Skin epidermis (tissue), 12 donors: ENCODE results near the gene TF.
"Not testable (repeated sequence)": the region's sequence is repeated elsewhere in the genome, so short reads cannot be mapped to it uniquely, and the experiment has no call there.

Experiments
- H3K27ac ChIP-seq, 21 experiments: fragments of 200-600 bp; sonication (generic) in 11 of 21; one replicate each; pipeline ENCODE4 v1.5.0; 2020; ENCODE audit warnings: mild to moderate bottlenecking in 3 of 21, inconsistent platforms in 2 of 21, moderate library complexity in 2 of 21
- H3K4me3 ChIP-seq, 7 experiments: fragments of 200-600 bp; sonication (generic) in 2 of 7; one replicate each; pipeline ENCODE4 v1.5.0; 2020; ENCODE audit warnings: inconsistent platforms in 2 of 7, mild to moderate bottlenecking in 2 of 7, moderate library complexity in 1 of 7

Gene TF

GRCh38 chr3:133761605-133762484, 15.7 kb downstream of the TF start:
- Histone ChIP-seq H3K27ac (no peak overlapping the region), H3K4me3 (no peak overlapping the region)

- no peak overlapping the region for H3K4me3 ChIP-seq
- no peak overlapping the region for H3K27ac ChIP-seq
These were observed 16.3 kb downstream of the TF start for GRCh38 chr3:133762539-133762938.

GRCh38 chr3:133763797-133764683, 17.8 kb downstream of the TF start:
- Histone ChIP-seq H3K4me3 (no peak overlapping the region), H3K27ac (no peak overlapping the region)

- H3K27ac ChIP-seq: no peak overlapping the region
- H3K4me3 ChIP-seq: no peak overlapping the region
These were observed 19.1 kb downstream of the TF start for GRCh38 chr3:133765256-133765655.

GRCh38 chr3:133767607-133768006, 21.4 kb downstream of the TF start:
- H3K27ac ChIP-seq: no peak overlapping the region
- no peak overlapping the region for H3K4me3 ChIP-seq

GRCh38 chr3:133769536-133769935, 23.3 kb downstream of the TF start:
- no peak overlapping the region for H3K27ac ChIP-seq
- H3K4me3 ChIP-seq: no peak overlapping the region

- Histone ChIP-seq H3K27ac (no peak overlapping the region), H3K4me3 (no peak overlapping the region)
These were observed 27.5 kb downstream of the TF start for GRCh38 chr3:133773732-133774131.

- no peak overlapping the region for H3K27ac ChIP-seq
- no peak overlapping the region for H3K4me3 ChIP-seq
These were observed 29.1 kb downstream of the TF start for GRCh38 chr3:133775309-133775708.

GRCh38 chr3:133775835-133776234, 29.6 kb downstream of the TF start:
- H3K4me3 ChIP-seq: no peak overlapping the region
- H3K27ac ChIP-seq: no peak overlapping the region

GRCh38 chr3:133776794-133777438, 30.7 kb downstream of the TF start:
- Histone ChIP-seq H3K27ac (no peak overlapping the region), H3K4me3 (no peak overlapping the region)

- no peak overlapping the region for H3K4me3 ChIP-seq
- H3K27ac ChIP-seq: no peak overlapping the region
These were observed 31.8 kb downstream of the TF start for GRCh38 chr3:133777807-133778568.

- Histone ChIP-seq H3K4me3 (no peak overlapping the region), H3K27ac (no peak overlapping the region)
These were observed 33.5 kb downstream of the TF start for GRCh38 chr3:133779626-133780203.

- H3K27ac ChIP-seq, H3K4me3 ChIP-seq: not testable (repeated sequence)
These were observed 34.6 kb downstream of the TF start for GRCh38 chr3:133780756-133781155.

GRCh38 chr3:133781570-133781969, 35.4 kb downstream of the TF start:
- H3K27ac ChIP-seq: no peak overlapping the region
- no peak overlapping the region for H3K4me3 ChIP-seq

- no peak overlapping the region for H3K4me3 ChIP-seq
- no peak overlapping the region for H3K27ac ChIP-seq
These were observed 36.3 kb downstream of the TF start for GRCh38 chr3:133782454-133782853.

GRCh38 chr3:133783762-133784161, 37.6 kb downstream of the TF start:
- Histone ChIP-seq H3K4me3 (no peak overlapping the region), H3K27ac (no peak overlapping the region)

GRCh38 chr3:133788024-133788423, 41.8 kb downstream of the TF start:
- Histone ChIP-seq H3K27ac (no peak overlapping the region), H3K4me3 (no peak overlapping the region)

- Histone ChIP-seq H3K27ac (no peak overlapping the region), H3K4me3 (no peak overlapping the region)
These were observed 46.1 kb downstream of the TF start for GRCh38 chr3:133792171-133792763.
